HG03439 (cell line): ENCODE results near the gene BCAS1.
"Not testable (repeated sequence)": the region's sequence is repeated elsewhere in the genome, so short reads cannot be mapped to it uniquely, and the experiment has no call there.

ENCODE experiments used
- ATAC-seq: cut with Tn5 transposase; IDR thresholded peaks from one replicate; pipeline ENCODE4 v1.9.1; 2021; ENCODE audit warnings: mild to moderate bottlenecking, moderate library complexity; ENCODE audit not compliant: unreplicated experiment

The BCAS1 gene

GRCh38 chr20:53994088-53994487 lies 76.3 kb downstream of the BCAS1 start:
- no peak for ATAC-seq

- ATAC-seq, result no peak
Measured at GRCh38 chr20:53993310-53993709, 77.1 kb downstream of the BCAS1 start.

- no peak for ATAC-seq
Measured at GRCh38 chr20:53990768-53991450, 79.5 kb downstream of the BCAS1 start.

GRCh38 chr20:53990003-53990402 lies 80.4 kb downstream of the BCAS1 start:
- ATAC-seq, result no peak

GRCh38 chr20:53989401-53989800 lies 81.0 kb downstream of the BCAS1 start:
- ATAC-seq, result no peak

- no peak for ATAC-seq
Measured at GRCh38 chr20:53986037-53986650, 84.2 kb downstream of the BCAS1 start.

GRCh38 chr20:53985150-53985518 lies 85.3 kb downstream of the BCAS1 start:
- ATAC-seq, result no peak

- ATAC-seq, result no peak
Measured at GRCh38 chr20:53984356-53985149, 85.8 kb downstream of the BCAS1 start.

- ATAC-seq, result no peak
Measured at GRCh38 chr20:53983401-53983800, 87.0 kb downstream of the BCAS1 start.

- ATAC-seq, result no peak
Measured at GRCh38 chr20:53982624-53983023, 87.8 kb downstream of the BCAS1 start.

- ATAC-seq, result no peak
Measured at GRCh38 chr20:53981752-53982437, 88.5 kb downstream of the BCAS1 start.

GRCh38 chr20:53981130-53981529 lies 89.3 kb downstream of the BCAS1 start:
- no peak for ATAC-seq

- no peak for ATAC-seq
Measured at GRCh38 chr20:53980031-53980465, 90.3 kb downstream of the BCAS1 start.

- no peak for ATAC-seq
Measured at GRCh38 chr20:53978497-53978896, 91.9 kb downstream of the BCAS1 start.

GRCh38 chr20:53977391-53977790 lies 93.0 kb downstream of the BCAS1 start:
- no peak for ATAC-seq

- ATAC-seq, result no peak
Measured at GRCh38 chr20:53975761-53976160, 94.6 kb downstream of the BCAS1 start.

- ATAC-seq, result no peak
Measured at GRCh38 chr20:53974785-53975555, 95.4 kb downstream of the BCAS1 start.

- not testable (repeated sequence) for ATAC-seq
Measured at GRCh38 chr20:53973882-53974281, 96.5 kb downstream of the BCAS1 start.

- ATAC-seq, result no peak
Measured at GRCh38 chr20:53972179-53972578, 98.2 kb downstream of the BCAS1 start.

GRCh38 chr20:53971096-53971683 lies 99.2 kb downstream of the BCAS1 start:
- no peak for ATAC-seq
